Colonic mucosa (tissue), 4 donors: ENCODE measurements around the gene CXXC1. TPM values are rescaled to one million over a fixed set of nuclear protein-coding genes. Genes with fewer than 3 reads are reported as not detected.
A peak's percentile ranks its signal among the peaks of the same experiment; 100 is the strongest.
"Not testable (repeated sequence)": the region's sequence is repeated elsewhere in the genome, so short reads cannot be mapped to it uniquely, and the experiment has no call there.

ENCODE experiments used
- DNase-seq: peaks from one replicate; pipeline ENCODE4 v3.0.0-alpha.2; 2020
- H3K27ac ChIP-seq: fragments of 200-600 bp; one replicate; pipeline ENCODE4 v1.8.0; 2021
- H3K27me3 ChIP-seq: fragments of 200-600 bp; one replicate; pipeline ENCODE4 v1.8.0; 2021
- H3K36me3 ChIP-seq: fragments of 200-600 bp; one replicate; pipeline ENCODE4 v1.8.0; 2021
- H3K4me1 ChIP-seq: fragments of 200-600 bp; one replicate; pipeline ENCODE4 v1.8.0; 2021; ENCODE audit warnings: mild to moderate bottlenecking
- H3K4me3 ChIP-seq: fragments of 200-600 bp; one replicate; pipeline ENCODE4 v1.8.0; 2021
- H3K9ac ChIP-seq, 2 donors: one replicate each; pipeline ENCODE4 v1.7.0; 2013; ENCODE audit warnings: control low read depth in 2 of 2, low read depth in 2 of 2, low read length in 2 of 2
- H3K9me3 ChIP-seq: fragments of 200-600 bp; one replicate; pipeline ENCODE4 v1.8.0; 2021
- intact Hi-C: fragments of 100-400 bp; cut with DNase I; formaldehyde crosslinking; loops from one replicate; pipeline ENCODE4 v1.14.1; 2022
- total RNA-seq, 2 donors: library from RNA; stranded (reverse); fragmentation: NEBNext Ultra II Directional in 1 of 2; extraction: Animal tissue kit (Norgen Biotek cat#: 25700) in 1 of 2; gene quantifications; one replicate each; pipeline ENCODE4 v1.2.1, GENCODE V29; 2021
- TF ChIP-seq, protein P1 (sequence below): fragments of 200-600 bp; IDR thresholded peaks from one replicate; pipeline ENCODE4 v1.8.0; 2022; ENCODE audit warnings: antibody characterized with exemption, mild to moderate bottlenecking
- donor health status: healthy.
- donor health status: DM: no; HTN: no; CAD: no.
- donor health status: DM: no; HTN: no; CAD: no.

CXXC1 gene
- total RNA-seq, 2 donors from 2014 or later: 46.1 to 102 TPM

DNA sequence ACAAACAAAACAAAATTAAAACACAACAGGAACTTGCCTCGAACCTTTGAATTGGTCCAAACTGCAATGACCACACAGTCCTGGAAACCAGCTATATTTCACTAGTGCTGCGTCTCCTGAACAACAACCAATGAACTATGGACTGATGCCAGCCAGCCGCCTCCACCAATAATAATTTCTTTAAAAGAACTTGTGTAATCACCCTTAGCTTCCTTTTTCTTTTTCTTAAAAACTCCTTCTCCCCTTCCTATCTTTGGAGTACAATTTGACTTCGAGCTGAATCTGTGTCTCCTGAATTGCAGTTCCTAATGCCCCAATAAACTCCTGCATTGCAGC is 1.6 kb upstream of the CXXC1 start:
- no peaks in the 10 kb centered on the region for H3K36me3 ChIP-seq
- no peaks in the 10 kb centered on the region for H3K27me3 ChIP-seq
- H3K9ac ChIP-seq: no peak overlapping the region
- intact Hi-C loops: no loop called here
- no peaks in the 10 kb centered on the region for H3K9me3 ChIP-seq
- DNase-seq: no peak
- H3K27ac ChIP-seq: no peak overlapping the region
- TF ChIP-seq, protein P1, sequence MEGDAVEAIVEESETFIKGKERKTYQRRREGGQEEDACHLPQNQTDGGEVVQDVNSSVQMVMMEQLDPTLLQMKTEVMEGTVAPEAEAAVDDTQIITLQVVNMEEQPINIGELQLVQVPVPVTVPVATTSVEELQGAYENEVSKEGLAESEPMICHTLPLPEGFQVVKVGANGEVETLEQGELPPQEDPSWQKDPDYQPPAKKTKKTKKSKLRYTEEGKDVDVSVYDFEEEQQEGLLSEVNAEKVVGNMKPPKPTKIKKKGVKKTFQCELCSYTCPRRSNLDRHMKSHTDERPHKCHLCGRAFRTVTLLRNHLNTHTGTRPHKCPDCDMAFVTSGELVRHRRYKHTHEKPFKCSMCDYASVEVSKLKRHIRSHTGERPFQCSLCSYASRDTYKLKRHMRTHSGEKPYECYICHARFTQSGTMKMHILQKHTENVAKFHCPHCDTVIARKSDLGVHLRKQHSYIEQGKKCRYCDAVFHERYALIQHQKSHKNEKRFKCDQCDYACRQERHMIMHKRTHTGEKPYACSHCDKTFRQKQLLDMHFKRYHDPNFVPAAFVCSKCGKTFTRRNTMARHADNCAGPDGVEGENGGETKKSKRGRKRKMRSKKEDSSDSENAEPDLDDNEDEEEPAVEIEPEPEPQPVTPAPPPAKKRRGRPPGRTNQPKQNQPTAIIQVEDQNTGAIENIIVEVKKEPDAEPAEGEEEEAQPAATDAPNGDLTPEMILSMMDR: no peak
- no peak overlapping the region for H3K4me3 ChIP-seq
- H3K4me1 ChIP-seq: no peaks in the 10 kb centered on the region

DNA sequence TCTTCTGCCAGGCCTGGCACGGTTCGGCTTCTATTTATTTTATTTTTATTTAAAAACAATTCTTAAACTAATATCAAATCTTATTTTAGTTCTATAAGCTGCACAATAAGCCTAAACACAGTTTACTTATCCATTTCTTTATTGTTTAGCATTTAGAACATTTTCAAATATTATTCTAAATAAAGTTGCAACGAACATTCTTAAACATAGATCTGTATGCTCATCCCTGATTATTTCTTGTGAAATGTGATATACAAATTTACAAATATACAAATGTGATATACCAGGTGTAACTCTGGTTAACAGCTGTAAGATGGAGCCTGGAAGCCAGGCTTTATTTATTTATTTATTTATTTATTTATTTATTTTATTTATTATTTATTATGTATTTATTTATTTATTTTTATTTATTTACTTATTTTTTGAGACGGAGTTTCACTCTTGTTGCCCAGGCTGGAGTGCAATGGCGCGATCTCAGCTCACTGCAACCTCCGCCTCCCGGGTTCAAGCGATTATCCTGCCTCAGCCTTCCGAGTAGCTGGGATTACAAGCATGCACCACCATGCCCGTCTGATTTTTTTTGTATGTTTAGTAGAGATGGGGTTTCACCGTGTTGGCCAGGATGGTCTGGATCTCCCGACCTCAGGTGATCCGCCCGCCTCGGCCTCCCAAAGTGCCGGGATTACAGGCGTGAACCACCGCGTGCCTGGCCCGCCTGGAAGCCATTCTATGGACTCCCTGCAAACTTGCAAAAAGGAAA is 1.0 kb upstream of the CXXC1 start:
- intact Hi-C loops, H3K27me3 ChIP-seq, H3K36me3 ChIP-seq, H3K4me1 ChIP-seq, H3K9me3 ChIP-seq, DNase-seq: not testable (repeated sequence)
- peak overlapping the region; percentile 82 for H3K4me3 ChIP-seq
- peak overlapping the region; percentile 54 to 85 for H3K9ac ChIP-seq
- H3K27ac ChIP-seq: peak overlapping the region; percentile 81

DNA sequence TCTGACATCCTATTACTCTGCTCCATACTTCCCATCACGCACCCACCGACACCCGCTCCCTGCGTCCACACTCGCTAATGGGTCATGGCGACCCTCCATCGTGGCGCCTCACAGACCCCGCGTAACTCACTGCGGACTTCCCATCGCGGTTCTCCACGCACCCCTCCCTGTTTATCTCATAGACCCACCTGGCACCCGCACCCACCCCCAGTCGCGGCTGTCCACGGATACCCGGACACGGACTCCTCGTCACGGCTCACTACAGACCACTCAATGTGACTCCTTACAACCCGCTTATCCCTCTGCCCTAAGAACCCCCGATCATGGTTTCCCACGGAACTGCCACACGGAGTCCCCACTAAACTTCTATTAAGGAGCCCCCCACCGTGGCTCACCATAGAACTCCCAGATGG is 458 bp downstream of the CXXC1 start:
- intact Hi-C loops: no loop called here
- TF ChIP-seq, protein P1: no peak
- peak overlapping the region; percentile 82 for H3K4me3 ChIP-seq
- H3K9me3 ChIP-seq: no peaks in the 10 kb centered on the region
- H3K27ac ChIP-seq: peak overlapping the region; percentile 81
- H3K4me1 ChIP-seq: peaks cover 2% of the 10 kb centered on the region
- DNase-seq: peak; percentile 51
- H3K27me3 ChIP-seq: no peaks in the 10 kb centered on the region
- H3K36me3 ChIP-seq: no peaks in the 10 kb centered on the region
- H3K9ac ChIP-seq: peak overlapping the region; percentile 85 to 88

- peak; percentile 83 for DNase-seq
- Histone ChIP-seq H3K9ac (peak overlapping the region; percentile 85 to 88), H3K27ac (no peak overlapping the region), H3K9me3 (no peaks in the 10 kb centered on the region), H3K27me3 (no peaks in the 10 kb centered on the region), H3K4me3 (peak overlapping the region; percentile 82), H3K4me1 (peaks cover 3% of the 10 kb centered on the region), H3K36me3 (no peaks in the 10 kb centered on the region)
- TF ChIP-seq, protein P1: no peak
- intact Hi-C loops: no loop called here
These were observed 983 bp downstream of the CXXC1 start for GRCh38 chr18:50286391-50287027.

DNA sequence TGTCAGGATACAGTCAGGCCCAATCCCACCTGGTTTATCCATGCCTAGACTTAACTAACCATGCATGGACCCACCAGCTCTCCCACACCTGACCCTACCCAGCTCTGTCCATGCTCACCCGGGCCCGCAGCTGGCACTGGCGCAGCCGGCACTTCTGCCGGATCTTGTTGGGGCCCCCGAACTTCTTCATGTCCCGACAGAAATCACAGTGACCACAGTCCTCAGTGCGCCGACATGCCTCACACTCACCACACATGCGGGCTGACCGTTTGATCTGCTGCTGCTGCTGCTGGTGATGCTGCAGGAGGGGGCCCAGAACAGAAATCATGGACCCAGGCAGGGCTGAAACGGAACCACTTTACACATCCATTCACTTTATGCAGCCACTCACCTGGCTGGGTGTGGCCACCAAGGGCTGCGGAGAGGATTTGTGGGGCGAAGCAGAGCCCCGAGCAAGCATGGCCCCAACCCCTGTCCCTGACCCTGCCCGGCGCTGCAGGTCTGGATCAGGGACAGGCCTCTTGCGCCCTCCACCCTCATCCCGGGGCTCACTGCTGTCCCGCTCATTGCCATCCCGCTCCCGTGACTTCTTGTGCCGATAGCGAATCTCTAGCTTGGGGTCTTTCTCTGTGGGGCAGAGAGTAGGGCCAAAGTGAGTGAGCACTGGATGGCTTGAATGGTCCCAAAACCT is 1.7 kb downstream of the CXXC1 start:
- no peak for DNase-seq
- H3K4me1 ChIP-seq: peaks cover 3% of the 10 kb centered on the region
- intact Hi-C loops: no loop called here
- H3K4me3 ChIP-seq: no peak overlapping the region
- no peak overlapping the region for H3K27ac ChIP-seq
- no peaks in the 10 kb centered on the region for H3K27me3 ChIP-seq
- TF ChIP-seq, protein P1: no peak
- no peaks in the 10 kb centered on the region for H3K9me3 ChIP-seq
- H3K9ac ChIP-seq: no peak overlapping the region
- no peaks in the 10 kb centered on the region for H3K36me3 ChIP-seq

DNA sequence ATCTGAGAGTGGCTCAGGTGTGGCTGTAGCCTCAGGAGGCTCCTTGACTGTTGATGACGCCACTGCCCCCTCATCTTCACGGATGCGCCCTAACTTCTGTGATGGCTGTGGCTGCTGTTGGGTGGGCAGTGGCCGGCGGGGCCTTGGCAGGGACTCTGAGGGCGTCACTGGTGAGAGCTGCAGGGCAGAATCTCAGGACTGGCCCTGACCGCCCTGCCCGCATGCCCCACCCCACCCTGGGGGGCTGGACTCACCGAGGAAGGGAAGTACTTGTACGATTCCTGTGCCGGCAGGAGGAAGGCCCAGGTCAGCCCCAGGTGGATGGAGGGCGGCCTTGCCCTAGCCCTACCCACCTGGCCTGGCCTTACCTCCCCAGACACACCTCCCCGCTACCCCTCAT is 2.4 kb downstream of the CXXC1 start:
- H3K4me1 ChIP-seq: peaks cover 8% of the 10 kb centered on the region
- TF ChIP-seq, protein P1: no peak
- no peak overlapping the region for H3K27ac ChIP-seq
- H3K9ac ChIP-seq: no peak overlapping the region
- no peak overlapping the region for H3K4me3 ChIP-seq
- no peaks in the 10 kb centered on the region for H3K9me3 ChIP-seq
- H3K36me3 ChIP-seq: no peaks in the 10 kb centered on the region
- no peak for DNase-seq
- intact Hi-C loops: no loop called here
- H3K27me3 ChIP-seq: no peaks in the 10 kb centered on the region
